GM19025 (cell line): ENCODE measurements around the gene DNMBP.
"Not testable (repeated sequence)": the region's sequence is repeated elsewhere in the genome, so short reads cannot be mapped to it uniquely, and the experiment has no call there.

Experiments
- ATAC-seq: cut with Tn5 transposase; IDR thresholded peaks from one replicate; pipeline ENCODE4 v1.9.1; 2021; ENCODE audit warnings: mild to moderate bottlenecking, low read depth, moderate library complexity; ENCODE audit not compliant: unreplicated experiment

The DNMBP gene

DNA sequence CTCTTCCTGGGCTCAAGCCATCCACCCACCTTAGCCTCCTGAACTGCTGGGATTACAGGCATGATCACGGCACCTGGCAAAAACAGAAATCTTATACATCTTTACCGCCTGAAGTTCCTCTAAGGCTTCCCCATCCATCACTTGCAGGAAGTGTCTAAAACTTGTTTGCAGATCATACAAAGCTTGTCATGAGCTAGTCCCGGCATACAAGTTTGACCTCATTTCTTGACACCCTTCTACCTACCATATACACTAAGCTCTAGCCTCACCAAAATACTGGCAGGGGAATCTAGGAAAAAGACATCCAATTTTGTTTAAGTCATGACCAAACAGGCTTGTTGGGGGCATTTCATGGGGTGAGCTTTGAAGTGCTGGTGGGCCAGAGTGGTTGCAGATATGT, 14.5 kb downstream of the DNMBP start:
- no peak for ATAC-seq

DNA sequence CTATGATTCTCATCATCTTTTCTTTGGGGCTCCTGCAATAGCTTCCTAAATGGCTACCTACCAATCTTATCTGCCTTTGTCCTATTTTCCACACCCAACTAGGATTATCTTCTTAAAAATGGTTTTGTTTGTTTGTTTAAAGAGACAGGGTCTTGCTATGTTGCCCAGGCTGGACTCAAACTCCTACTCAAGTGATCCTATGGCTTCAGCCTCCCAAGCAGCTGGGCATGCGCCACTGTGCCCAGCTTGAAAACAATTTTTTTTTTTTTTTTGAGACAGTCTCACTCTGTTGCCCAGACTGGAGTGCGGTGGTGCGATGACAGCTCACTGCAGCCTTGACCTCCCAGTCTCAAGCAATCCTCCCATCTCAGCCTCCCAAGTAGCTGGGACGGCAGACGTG, 14.9 kb downstream of the DNMBP start:
- ATAC-seq, result no peak

DNA sequence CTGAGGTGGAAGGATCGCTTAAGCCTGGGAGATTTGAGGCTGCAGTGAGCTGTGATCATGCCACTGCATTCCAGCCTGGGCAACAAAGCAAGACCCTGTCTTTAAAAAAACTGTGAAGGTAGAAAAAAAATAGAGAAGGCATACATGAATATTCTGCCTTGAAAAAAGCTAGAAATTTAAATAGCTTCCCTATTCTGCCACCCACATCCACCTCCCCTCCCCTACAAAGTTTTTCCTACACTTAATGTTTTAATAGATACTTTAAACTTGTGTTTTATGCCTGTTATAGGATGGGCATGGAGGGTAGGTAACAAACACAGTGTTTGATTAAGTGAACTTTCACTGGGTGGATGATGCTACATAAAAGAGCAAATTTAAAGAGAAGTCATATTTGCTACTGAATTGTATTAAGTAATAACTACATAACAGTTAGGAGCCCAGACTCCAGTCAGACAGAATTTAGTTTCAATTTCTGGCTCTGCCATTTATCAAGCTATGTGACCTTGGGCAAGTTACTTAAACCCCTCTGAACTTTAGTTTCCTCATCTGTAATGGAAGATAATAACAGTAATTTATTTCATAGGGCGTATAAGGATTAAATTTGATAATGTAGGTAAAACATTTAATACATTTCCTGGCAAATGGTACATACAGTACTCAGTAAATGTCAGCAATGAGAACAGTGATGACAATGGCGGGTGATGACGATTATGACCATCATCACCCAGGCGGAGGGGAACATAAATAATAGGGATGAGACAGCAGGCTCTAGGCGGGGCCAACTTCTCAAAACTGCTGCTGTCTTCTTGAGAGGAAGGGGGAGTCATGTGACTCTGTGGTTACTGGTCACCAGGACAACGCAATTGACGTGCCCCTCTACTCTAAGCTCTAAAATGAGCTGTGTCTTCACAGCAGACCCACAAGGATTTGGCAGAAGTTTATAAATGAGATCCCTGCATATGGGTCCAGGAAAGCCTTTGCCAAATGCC, 15.8 kb downstream of the DNMBP start:
- no peak for ATAC-seq

DNA sequence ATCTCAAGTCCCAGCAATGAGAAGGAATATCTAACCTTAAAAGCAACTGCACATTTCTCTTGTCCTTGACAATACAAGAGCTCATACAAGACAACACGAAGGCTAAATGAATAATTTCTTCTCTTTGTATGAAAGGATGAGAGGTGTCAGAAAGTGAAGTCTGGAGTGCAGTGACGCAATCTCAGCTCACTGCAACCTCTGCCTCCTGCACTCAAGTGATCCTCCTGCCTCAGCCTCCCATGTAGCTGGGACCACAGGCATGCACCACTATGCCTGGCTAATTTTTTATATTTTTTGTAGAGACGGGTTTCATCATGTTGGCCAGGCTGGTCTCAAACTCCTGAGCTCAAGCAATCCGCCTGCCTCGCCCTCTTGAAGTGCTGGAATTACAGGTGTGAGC, 24.1 kb downstream of the DNMBP start:
- ATAC-seq, result not testable (repeated sequence)

GRCh38 chr10:99984211-99985034, 25.3 kb downstream of the DNMBP start:
- no peak for ATAC-seq

DNA sequence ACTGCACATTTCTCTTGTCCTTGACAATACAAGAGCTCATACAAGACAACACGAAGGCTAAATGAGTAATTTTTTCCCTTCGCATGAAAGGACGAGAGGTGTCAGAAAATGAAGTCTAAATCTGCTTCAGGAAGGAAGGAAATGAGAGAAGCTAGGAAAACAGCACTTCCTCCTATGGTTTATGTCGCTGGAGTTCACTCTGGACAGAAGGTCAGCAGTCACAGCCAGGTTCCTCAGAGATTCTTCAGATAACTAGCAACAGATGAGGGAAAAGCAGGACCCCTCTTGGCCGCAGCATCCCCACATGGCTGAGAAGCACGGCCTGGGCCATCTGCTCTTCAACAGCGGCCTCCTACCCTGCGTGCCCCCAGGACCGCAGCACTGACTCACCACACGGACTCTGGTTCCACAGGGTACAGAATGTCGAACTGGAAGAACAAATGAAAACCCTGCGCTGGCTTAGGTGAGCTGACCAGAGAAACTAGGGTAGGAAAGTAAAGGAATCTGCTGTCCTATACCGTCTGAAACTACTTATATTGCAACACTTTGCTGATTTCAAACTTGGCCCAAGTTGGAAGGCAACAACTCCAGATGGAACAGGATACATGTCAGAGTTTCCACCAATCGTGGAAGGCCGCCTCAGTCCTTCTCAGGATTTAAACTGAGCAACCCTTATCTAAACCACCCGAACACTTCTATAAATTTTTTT, 26.3 kb downstream of the DNMBP start:
- ATAC-seq, result no peak

DNA sequence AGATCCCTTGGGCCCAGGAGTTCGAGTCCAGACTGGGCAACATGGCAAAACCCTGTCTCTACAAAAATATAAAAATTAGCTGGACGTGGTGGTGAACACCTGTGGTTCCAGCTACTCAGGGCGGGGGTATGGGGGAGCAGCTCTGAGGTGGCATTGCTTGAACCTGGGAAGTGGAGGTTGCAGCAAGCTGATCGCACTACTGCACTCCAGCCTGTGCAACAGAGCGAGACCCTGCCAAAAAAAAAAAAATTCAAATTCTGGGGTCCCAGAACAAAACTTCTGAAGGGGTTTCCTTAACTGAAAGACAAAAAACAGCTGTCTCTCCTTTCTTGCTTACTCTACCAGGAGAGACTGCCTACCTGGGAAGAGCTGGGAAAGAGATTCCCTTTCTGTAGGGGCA, 27.0 kb downstream of the DNMBP start:
- no peak for ATAC-seq

GRCh38 chr10:99981581-99982199, 28.1 kb downstream of the DNMBP start:
- no peak for ATAC-seq

DNA sequence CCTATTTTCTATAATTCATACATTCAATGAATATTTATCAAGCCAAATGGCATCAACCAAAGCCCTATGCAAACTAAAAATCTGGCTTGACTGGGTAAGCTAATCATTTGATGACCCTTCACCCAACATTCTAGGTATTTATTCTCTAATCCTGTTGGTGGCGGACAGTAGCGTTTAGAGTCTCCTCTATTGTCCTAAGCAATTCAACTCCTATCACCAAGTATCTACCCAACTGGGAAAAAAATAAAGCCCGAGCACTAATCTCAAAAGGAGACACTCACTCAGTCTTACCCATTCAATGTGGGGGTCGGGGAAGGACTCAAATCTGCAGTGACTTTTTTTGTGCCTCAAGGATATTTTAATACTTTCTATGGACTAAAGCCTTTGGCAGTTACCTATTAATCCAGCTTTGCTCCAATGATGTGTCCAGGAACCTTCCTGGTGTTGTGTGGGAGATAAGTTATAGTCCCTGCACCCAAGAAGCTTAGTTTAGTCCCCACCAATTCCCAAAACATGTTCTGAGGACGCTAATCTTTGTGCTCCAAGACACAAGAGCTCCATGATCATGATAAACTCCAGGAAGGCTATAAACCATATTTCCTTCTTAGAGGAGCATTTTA, 30.6 kb downstream of the DNMBP start:
- ATAC-seq, result no peak

GRCh38 chr10:99977916-99978315, 31.8 kb downstream of the DNMBP start:
- no peak for ATAC-seq

DNA sequence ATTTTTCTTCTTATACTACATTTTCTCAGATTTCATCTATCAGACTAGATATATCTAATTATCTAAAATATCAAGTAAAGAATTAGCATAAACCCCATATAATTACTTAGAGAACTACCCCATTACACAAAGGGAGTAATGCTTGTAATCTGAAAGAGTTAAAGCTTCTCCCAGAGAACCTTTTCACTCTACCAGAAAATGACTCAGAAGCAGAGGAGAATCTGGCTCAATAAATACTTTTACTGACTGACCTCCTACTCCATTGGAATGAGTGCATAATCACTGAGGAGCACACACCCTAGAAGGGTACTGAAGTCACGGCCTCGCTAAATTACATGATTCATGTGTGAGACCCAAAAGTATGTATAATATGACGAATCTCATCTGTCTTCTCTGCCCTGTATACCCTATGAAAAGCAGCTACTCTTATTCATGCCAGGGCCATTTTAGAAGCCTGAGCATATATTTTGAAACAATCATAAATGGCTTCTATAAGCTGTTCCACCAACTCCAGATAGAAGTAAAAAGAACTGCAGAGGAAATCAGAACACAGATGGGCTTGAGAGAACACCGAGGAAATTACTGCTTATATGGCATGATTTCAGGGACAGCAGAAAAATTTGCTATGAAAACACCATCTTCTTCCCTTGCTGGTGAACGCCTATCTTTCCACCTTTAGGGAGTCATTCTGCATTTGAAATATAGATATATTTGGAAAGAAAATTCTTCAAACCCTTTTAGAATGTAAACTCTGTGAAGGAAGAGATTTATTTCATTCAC, 32.7 kb downstream of the DNMBP start:
- no peak for ATAC-seq

DNA sequence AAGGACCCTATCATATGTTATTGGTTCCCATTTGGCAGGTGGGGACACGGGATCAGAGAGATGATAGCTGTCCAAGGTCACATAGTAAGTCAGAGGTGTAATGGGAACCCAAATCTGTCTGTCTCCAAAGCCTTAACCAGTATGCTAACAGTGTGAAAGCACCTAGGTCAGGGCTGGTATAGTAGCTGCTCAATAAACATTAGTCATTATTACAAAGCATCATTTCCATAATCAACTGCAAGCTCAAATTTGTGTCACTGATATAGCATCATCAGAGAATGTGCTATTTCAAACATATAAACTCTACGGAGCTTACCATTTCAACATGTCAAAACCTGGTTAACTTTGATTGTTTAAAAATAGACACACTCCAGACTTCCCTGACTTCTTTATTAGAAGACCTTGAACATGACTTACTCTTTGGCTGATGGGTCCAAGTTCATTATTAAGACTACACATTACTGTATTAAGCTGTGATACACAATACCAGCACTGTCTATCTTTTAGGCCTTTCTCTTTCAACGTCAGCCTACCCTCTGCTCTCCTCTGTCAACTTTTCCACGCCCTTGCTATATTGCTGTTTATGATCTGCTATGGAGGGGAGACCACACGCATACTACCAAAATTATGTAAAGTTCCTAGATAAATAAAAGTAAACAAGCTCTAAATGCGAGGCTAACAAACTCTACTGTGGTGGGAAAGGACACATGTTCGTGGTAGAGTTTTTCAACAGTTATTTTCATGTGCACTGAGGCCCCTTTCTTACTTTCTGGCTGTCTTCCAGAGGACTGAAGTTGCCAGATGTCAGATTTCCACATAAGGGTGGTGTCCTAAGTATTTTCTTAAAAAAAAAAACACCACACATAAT, 33.6 kb downstream of the DNMBP start:
- ATAC-seq, result no peak

DNA sequence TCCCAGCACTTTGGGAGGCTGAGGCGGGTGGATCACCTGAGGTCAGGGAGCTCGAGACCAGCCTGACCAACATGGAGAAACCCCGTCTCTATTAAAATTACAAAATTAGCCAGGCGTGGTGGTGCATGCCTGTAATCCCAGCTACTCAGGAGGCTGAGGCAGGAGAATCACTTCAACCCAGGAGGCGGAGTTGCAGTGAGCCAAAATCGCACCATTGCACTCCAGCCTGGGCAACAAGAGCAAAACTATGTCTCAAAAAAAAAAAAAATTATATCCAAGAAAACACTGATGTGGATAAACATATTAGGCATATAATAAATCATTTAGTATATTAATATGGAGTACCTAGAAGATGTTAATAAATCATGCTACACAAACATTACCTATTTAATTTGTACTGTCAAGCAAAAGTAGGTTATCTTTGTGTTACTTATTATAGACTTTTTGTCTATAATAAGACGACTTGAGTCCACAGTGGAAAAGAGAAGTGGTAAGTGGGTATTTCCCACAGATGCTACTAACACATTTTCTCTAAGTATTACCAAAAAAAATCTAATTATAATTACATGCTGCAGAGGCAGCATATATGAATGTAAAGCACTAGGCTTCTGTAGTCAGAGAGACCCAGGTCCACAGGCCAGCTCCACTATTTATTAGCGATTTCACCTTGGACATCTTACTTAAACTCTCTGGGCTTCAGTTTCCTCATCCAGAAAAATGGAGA, 34.5 kb downstream of the DNMBP start:
- ATAC-seq, result no peak

DNA sequence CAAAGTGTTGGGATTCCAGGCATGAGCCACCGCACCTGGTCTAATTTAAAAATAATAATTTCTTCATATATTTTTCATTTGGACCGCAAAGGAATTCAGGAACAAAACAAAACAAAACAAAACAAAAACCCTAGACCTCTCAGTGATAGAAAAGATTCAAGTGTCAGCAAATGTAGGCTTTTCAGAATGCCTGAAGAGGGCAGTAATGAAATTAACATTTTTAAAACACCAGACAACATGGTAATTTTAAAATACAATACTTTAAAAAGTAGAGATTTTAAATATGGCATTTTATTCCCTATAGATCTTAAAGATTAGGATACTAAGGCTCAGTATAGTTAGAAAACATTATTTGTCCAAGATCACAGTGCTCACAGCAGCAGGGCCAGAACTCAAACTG, 36.6 kb downstream of the DNMBP start:
- no peak for ATAC-seq

GRCh38 chr10:99967961-99968360, 41.8 kb downstream of the DNMBP start:
- no peak for ATAC-seq

DNA sequence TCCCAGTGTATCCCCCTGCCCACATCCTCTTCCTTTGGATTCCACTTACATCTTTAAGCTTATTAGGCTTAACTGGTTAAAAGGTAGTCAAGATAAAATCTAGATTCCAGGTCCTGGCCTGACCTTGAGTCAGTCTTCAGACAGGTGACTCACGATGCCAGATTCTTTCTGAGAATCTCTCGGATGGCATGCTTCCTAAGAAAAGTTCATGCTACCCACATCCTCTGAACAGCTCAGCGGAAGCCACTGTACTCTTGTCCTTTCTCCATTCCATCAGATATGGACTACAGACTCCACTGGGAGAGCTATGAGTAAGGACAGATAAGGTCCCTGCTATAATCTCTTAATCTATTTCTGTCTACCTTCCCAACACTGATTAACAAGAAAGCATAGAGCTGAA, 43.4 kb downstream of the DNMBP start:
- ATAC-seq, result no peak

GRCh38 chr10:99965700-99966099, 44.0 kb downstream of the DNMBP start:
- no peak for ATAC-seq

GRCh38 chr10:99964791-99965190, 45.0 kb downstream of the DNMBP start:
- ATAC-seq, result no peak
